HEK293 (cell line): Measurements from ENCODE around the gene NEGR1.

Experiments
- CTCF ChIP-seq: fragments of 450-650 bp; formaldehyde crosslinking; IDR thresholded peaks from 2 replicates; pipeline ENCODE4 v1.5.1; 2016; ENCODE audit warnings: missing biosample characterization, missing genetic modification characterization
- GLI4 ChIP-seq: fragments of 450-650 bp; formaldehyde crosslinking; IDR thresholded peaks from 2 replicates; pipeline ENCODE4 v1.5.1; 2016; ENCODE audit warnings: missing biosample characterization, missing genetic modification characterization
- PRDM6 ChIP-seq: fragments of 450-650 bp; formaldehyde crosslinking; IDR thresholded peaks from 2 replicates; pipeline ENCODE4 v1.5.1; 2017; ENCODE audit warnings: missing biosample characterization, missing genetic modification characterization
- SETDB1 ChIP-seq: IDR thresholded peaks from one replicate; pipeline ENCODE4 v1.6.1; 2017; ENCODE audit warnings: mild to moderate bottlenecking, low read length, moderate library complexity, mixed read lengths; ENCODE audit not compliant: insufficient read length
- ZBTB11 ChIP-seq: fragments of 450-650 bp; formaldehyde crosslinking; conservative IDR thresholded peaks from 2 replicates; pipeline ENCODE4 v1.5.1; 2016; ENCODE audit warnings: low read depth, missing biosample characterization, missing genetic modification characterization
- ZBTB17 ChIP-seq: fragments of 450-650 bp; formaldehyde crosslinking; IDR thresholded peaks from 2 replicates; pipeline ENCODE4 v1.5.1; 2016; ENCODE audit warnings: missing biosample characterization, missing genetic modification characterization
- ZNF26 ChIP-seq: fragments of 450-650 bp; formaldehyde crosslinking; IDR thresholded peaks from 2 replicates; pipeline ENCODE4 v1.5.1; 2016; ENCODE audit warnings: missing biosample characterization, missing genetic modification characterization
- ZNF341 ChIP-seq: fragments of 450-650 bp; formaldehyde crosslinking; IDR thresholded peaks from 2 replicates; pipeline ENCODE4; 2016; ENCODE audit warnings: low read depth, missing biosample characterization, missing genetic modification characterization
- ZNF398 ChIP-seq: fragments of 450-650 bp; formaldehyde crosslinking; IDR thresholded peaks from 2 replicates; pipeline ENCODE4 v1.5.1; 2017; ENCODE audit warnings: missing biosample characterization, missing genetic modification characterization
- ZNF621 ChIP-seq: fragments of 450-650 bp; formaldehyde crosslinking; IDR thresholded peaks from 2 replicates; pipeline ENCODE4 v1.5.1; 2017; ENCODE audit warnings: missing biosample characterization, missing genetic modification characterization
- ZNF664 ChIP-seq: fragments of 450-650 bp; formaldehyde crosslinking; IDR thresholded peaks from 2 replicates; pipeline ENCODE4 v1.5.1; 2016; ENCODE audit warnings: missing biosample characterization, missing genetic modification characterization
- ZNF670 ChIP-seq: fragments of 450-650 bp; formaldehyde crosslinking; IDR thresholded peaks from 2 replicates; pipeline ENCODE4 v1.5.1; 2016; ENCODE audit warnings: missing biosample characterization, missing genetic modification characterization, low read depth

GRCh38 chr1:71424536-71424935, 857.8 kb downstream of the NEGR1 start:
- no peak for TF ChIP-seq ZNF664
- no peak for TF ChIP-seq CTCF
- no peak for TF ChIP-seq ZNF621
- TF ChIP-seq ZNF26 (tag by site-specific recombination) = no peak
- no peak for TF ChIP-seq GLI4
- TF ChIP-seq SETDB1 = no peak
- TF ChIP-seq ZBTB11 (tag by site-specific recombination) = no peak
- TF ChIP-seq ZNF341 (tag by site-specific recombination) = no peak
- TF ChIP-seq ZBTB17 (tag by site-specific recombination) = no peak
- no peak for TF ChIP-seq ZNF398
- TF ChIP-seq ZNF670 (tag by site-specific recombination) = no peak
- no peak for TF ChIP-seq PRDM6 (tag by site-specific recombination)
